ENCODE measurements around the gene GTF2H4. TPM values are rescaled to one million over a fixed set of nuclear protein-coding genes. Genes with fewer than 3 reads are reported as not detected.
A peak's percentile ranks its signal among the peaks of the same experiment; 100 is the strongest.

Gene GTF2H4
- total and polyA plus RNA-seq, 5 experiments from 2014 or later, result 5.1 to 33.9 (median 8.3) TPM

DNA sequence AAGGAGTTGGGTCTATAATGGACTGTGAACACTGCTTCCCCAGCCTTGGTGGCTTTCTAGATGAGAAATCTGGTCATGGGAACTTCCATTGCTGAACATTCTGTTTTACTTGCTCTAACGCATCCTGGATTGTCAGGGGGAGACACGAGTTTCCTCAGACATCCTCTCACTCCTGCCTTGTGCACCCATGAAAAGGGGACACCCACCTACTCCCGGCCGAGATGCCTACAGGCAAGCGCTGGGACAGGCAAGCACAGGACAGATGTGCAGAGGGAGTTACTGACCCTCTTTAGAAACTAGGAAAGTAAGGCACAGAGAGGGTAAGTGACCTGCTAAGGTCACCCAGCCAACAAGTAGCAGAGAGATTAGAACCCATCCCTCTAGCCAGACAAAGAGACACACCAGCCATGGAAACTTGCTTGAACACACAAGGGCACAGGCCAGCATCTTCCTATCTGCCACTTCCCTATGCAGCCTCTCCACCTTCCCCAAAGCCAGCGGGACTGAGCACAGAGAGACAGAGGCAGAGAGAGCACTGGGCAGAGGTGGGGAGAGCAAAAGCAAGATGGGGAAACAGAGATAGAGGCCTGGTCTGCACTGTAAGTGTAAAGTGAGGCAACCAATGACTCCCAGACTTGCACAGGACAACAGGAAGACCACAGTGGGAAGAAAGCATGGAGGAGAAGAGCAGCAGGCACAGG lies 24.8 kb downstream of the GTF2H4 start:
- POLR2A ChIA-PET, result no interaction called here
- peak overlapping the region in 1 of 10 donors; percentile 67 for H3K27ac Mint-ChIP-seq
- ATAC-seq (no peak), DNase-seq (no peak)
- H3K27me3 Mint-ChIP-seq, result peaks cover 0 to 8% (median 0%) of the 10 kb centered on the region in 5 donors
- H3K4me3 Mint-ChIP-seq, result no peak overlapping the region
- peaks cover 0 to 14% (median 6%) of the 10 kb centered on the region in 9 donors for H3K9me3 Mint-ChIP-seq
- H3K36me3 Mint-ChIP-seq, result peaks cover 5 to 8% (median 7%) of the 10 kb centered on the region in 3 donors
- H3K4me1 Mint-ChIP-seq, result peaks cover 0 to 6% (median 0%) of the 10 kb centered on the region in 4 donors

DNA sequence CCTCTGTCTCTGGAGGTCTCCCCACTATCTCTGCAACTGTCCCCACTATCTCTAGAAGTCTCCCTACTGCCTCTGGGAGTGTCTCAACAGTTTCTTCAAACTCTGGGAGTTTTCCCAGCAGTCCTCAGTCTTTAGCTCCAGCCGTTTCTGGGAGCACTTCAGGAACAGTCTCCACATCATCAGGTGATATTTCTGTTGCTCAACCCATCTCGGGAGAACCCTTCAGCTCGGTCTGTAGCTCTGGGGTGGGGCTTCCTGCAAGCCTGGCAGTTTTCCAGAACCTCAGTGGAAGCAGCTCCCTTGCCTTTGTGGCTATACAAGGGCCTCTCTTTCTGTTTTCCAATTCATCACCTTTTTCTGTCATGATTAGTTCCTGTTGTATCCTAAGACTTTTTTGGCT lies 27.0 kb downstream of the GTF2H4 start:
- POLR2A ChIA-PET, result no interaction called here

DNA sequence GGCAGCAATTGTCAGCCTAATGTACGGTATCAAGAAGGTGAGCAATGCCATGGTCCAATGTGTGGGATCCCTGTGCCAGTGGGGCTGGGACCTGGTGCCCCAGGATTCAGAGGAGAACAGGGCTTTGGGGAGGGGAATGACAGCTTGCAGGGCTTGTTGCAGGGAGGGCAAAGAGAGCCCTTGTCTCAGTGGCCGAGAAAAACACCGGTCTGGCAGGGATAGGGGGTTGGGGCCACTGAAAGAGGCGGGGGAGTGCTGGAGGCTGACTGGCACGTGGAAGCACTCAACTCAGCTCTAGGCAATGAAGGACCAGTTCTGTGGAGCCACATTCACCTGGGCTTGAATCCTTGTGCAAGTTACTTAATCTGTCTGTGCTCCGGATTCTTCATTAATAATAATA lies 29.3 kb downstream of the GTF2H4 start:
- ATAC-seq, result no peak
- peaks cover 8 to 38% (median 19%) of the 10 kb centered on the region in 5 donors for H3K27me3 Mint-ChIP-seq

More for the DNA sequence above, 27.0 kb downstream of the GTF2H4 start:
- Mint-ChIP-seq H3K4me3 (no peak overlapping the region), H3K36me3 (no peaks in the 10 kb centered on the region), H3K27ac (no peak overlapping the region), H3K4me1 (peaks cover 0 to 6% (median 0%) of the 10 kb centered on the region in 4 donors), H3K27me3 (peaks cover 0 to 21% (median 6%) of the 10 kb centered on the region in 5 donors), H3K9me3 (no peaks in the 10 kb centered on the region)
- ATAC-seq, result no peak
- no peak for DNase-seq

DNA sequence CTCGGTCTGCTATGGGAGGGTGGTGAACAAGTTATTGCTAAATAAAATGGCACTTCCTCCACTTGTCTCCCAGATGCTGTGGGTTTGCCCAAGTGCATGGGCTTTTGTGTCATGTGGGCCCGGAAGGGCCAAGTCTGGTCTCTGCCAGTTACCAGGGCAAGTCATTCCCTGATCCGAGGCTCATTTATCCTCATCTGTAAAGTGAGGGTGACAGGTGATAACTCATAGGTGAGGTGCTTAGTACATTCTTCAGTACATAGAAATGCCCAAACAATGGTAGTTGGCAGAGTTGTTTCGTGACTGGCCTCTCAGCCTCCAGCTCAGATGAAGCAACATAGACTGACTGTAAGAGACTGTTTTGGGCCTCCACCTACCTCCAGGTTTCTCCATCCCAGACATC lies 30.7 kb downstream of the GTF2H4 start:
- DNase-seq, result no peak
- no peak overlapping the region for H3K4me3 Mint-ChIP-seq
- H3K9me3 Mint-ChIP-seq, result no peaks in the 10 kb centered on the region
- peaks cover 17 to 51% (median 32%) of the 10 kb centered on the region in 5 donors for H3K27me3 Mint-ChIP-seq
- POLR2A ChIA-PET, result interaction anchor here (0.9 kb wide), 1 partner anchor 12 kb away, joined by 4 read pairs; no protein-coding TSS in a partner anchor
- ATAC-seq, result no peak
- peaks cover 0 to 17% (median 5%) of the 10 kb centered on the region in 4 donors for H3K4me1 Mint-ChIP-seq
- H3K27ac Mint-ChIP-seq, result no peak overlapping the region
- no peaks in the 10 kb centered on the region for H3K36me3 Mint-ChIP-seq

More for the DNA sequence above, 29.3 kb downstream of the GTF2H4 start:
- POLR2A ChIA-PET, result no interaction called here
- Mint-ChIP-seq H3K36me3 (no peaks in the 10 kb centered on the region), H3K27ac (no peak overlapping the region), H3K4me3 (no peak overlapping the region), H3K9me3 (no peaks in the 10 kb centered on the region), H3K4me1 (peaks cover 0 to 8% (median under 1%) of the 10 kb centered on the region in 4 donors)
- no peak for DNase-seq

DNA sequence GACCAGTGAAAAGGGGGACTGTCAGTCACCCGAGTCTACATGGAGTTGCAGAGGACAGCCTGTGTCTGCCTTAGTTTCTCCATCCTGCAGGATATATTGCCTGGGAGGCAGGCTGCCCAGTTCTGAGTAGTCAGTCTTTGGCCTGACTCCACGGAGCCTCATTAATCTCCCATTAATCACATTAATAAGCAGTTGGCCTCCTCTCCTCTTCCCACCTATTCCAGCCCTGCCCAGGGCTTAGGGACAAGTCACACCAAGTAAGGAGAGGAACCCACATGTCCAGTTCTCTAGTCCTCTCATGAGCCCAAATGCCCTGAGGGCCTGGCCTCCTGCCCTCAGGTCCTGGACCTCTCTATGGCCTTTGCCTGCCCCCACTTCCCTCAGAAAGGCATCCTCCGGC lies 31.5 kb downstream of the GTF2H4 start:
- Mint-ChIP-seq H3K27me3 (peaks cover 19 to 56% (median 38%) of the 10 kb centered on the region in 5 donors), H3K4me3 (no peak overlapping the region), H3K27ac (no peak overlapping the region), H3K36me3 (no peaks in the 10 kb centered on the region), H3K9me3 (no peaks in the 10 kb centered on the region), H3K4me1 (peaks cover 0 to 17% (median 5%) of the 10 kb centered on the region in 4 donors)
- ATAC-seq (no peak), DNase-seq (no peak)
- POLR2A ChIA-PET, result no interaction called here

DNA sequence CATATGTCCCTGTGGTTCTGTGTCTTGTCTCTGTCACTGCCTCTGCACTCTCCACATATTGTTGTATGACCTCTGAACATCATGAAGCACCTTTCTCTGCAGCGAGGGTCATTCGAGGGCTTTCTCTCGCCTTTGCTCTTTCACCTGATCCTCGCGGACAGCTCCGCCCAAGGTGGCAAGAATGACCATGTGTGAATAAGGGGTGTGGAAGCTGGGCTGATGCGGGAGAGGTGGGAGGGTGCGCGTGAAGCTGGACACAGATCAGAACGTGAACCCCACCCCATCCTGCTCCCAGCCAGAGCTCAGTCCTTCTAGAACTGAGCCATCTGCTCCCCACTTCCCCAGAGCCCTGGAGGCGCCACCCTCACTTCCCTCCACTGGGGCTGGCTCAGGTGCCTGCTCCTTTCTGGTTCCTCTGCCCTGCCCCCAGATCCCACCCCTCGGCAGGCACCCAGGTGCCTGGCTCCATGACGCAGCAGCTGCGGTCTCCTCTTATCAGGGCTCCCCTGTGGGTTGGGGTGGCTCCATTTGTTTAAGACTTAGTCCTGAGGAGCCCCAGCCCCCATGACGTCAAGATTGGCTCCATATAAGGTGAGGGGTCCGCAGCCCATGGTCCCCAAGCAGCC lies 32.5 kb downstream of the GTF2H4 start, which contains the start of gene MUCL3:
MUCL3 (plus strand) TSS at position 613 of the 626 bp plus-strand sequence. CDS start 27 bp downstream, outside the sequence.
- H3K27me3 Mint-ChIP-seq, result peaks cover 25 to 63% (median 43%) of the 10 kb centered on the region in 5 donors
- peaks cover 0 to 11% (median 5%) of the 10 kb centered on the region in 4 donors for H3K4me1 Mint-ChIP-seq
- H3K36me3 Mint-ChIP-seq, result no peaks in the 10 kb centered on the region
- no peak within 1 kb of the TSS for H3K4me3 Mint-ChIP-seq
- no peak for ATAC-seq
- POLR2A ChIA-PET, result no interaction called here
- no peaks in the 10 kb centered on the region for H3K9me3 Mint-ChIP-seq
- H3K27ac Mint-ChIP-seq, result peak within 1 kb of the TSS in 1 of 10 donors; percentile 41
- no peak for DNase-seq

DNA sequence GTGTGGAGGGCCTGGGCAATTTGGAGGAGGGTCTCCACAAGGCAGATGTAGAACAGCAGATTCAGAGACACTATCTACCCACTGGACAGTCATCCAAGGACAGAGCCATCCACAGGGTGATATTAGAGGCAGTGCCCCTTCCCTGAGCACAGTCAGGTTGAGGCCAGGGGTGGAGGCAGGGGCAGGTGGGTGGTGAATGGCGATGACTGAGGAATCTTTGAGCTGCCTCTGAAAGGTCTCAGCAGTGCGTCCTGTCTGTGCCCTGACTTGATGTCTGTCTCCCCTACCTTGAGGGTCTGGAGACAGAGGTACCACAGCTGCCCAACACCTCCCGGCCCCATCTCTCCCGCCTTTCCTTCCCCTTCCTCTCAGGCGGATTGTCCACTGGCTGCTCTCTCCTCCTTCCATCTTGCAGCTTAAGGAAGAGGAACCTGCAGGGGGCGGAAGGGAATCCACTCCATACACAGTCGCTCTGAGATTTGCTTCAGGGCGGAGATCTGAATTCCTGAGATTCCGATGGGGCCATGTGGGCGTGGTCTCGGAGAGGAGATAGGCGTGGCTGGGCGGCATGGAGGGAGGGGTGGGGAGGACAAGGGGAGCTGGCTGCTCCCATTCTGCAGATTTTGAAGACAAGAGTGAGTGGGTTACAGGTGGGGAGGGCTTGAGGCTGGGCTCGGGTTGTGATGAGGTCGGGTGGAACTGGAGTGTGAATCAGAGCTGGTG lies 34.5 kb downstream of the GTF2H4 start:
- Mint-ChIP-seq H3K9me3 (no peaks in the 10 kb centered on the region), H3K36me3 (peaks cover 0 to 2% (median 0%) of the 10 kb centered on the region in 3 donors), H3K27me3 (peaks cover 25 to 64% (median 50%) of the 10 kb centered on the region in 5 donors), H3K4me3 (no peak overlapping the region), H3K27ac (peak overlapping the region in 1 of 10 donors; percentile 72), H3K4me1 (peaks cover 0 to 11% (median 5%) of the 10 kb centered on the region in 4 donors)
- ATAC-seq (no peak), DNase-seq (no peak)
- POLR2A ChIA-PET, result no interaction called here

DNA sequence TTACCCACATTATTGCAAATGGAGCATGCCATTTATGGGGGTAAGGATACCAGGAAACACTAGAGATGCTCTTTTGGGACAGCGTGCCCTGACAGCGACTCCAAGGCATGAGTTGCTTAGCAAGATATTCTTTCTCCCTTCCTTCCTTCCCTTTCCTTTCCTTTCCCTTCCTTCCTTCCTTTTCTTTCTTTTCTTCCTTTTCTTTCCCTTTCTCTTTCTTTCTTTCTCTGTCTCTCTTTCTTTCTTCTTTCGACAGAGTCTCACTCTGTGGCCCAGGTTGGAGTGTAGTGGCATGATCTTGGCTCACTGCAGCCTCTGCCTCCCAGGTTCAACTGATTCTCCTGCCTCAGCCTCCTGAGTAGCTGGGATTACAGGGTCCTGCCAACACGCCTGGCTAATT lies 36.0 kb downstream of the GTF2H4 start:
- Mint-ChIP-seq H3K36me3 (peaks cover 0 to 4% (median 2%) of the 10 kb centered on the region in 3 donors), H3K27ac (peak overlapping the region in 1 of 10 donors; percentile 70), H3K4me1 (peaks cover 0 to 11% (median 5%) of the 10 kb centered on the region in 4 donors), H3K9me3 (peaks cover 0 to 4% (median 0%) of the 10 kb centered on the region in 9 donors), H3K27me3 (peaks cover 27 to 79% (median 55%) of the 10 kb centered on the region in 5 donors), H3K4me3 (no peak overlapping the region)
- no peak for DNase-seq
- ATAC-seq, result no peak
- POLR2A ChIA-PET, result interaction anchor here (0.6 kb wide), 1 partner anchor 410 kb away, joined by 3 read pairs; no protein-coding TSS in a partner anchor

DNA sequence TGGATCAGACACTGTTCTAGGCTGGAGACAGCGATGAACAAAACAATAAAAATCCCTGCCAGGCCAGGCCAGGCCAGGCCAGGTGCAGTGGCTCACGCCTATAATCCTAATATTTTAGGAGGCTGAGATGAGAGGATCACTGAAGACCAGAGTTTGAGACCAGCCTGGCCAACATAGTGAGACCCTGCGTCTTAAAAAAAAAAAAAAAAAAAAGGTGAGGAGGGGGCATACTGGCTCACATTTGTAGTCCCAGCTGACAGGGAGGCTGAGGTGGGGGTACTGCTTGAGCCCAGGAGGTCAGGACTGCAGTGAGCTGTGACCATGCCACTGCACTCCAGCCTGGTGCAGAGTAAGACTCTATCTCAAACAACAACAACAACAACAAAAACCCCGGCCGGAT lies 37.3 kb downstream of the GTF2H4 start:
- H3K4me1 Mint-ChIP-seq, result peaks cover 0 to 11% (median 5%) of the 10 kb centered on the region in 4 donors
- no peak for ATAC-seq
- H3K27ac Mint-ChIP-seq, result no peak overlapping the region
- H3K36me3 Mint-ChIP-seq, result peaks cover 0 to 8% (median 2%) of the 10 kb centered on the region in 3 donors
- POLR2A ChIA-PET, result interaction anchor here (1.1 kb wide), 1 partner anchor 10 kb away, joined by 4 read pairs; no protein-coding TSS in a partner anchor
- peaks cover 26 to 83% (median 58%) of the 10 kb centered on the region in 5 donors for H3K27me3 Mint-ChIP-seq
- peaks cover 0 to 16% (median 0%) of the 10 kb centered on the region in 9 donors for H3K9me3 Mint-ChIP-seq
- H3K4me3 Mint-ChIP-seq, result no peak overlapping the region
- no peak for DNase-seq

DNA sequence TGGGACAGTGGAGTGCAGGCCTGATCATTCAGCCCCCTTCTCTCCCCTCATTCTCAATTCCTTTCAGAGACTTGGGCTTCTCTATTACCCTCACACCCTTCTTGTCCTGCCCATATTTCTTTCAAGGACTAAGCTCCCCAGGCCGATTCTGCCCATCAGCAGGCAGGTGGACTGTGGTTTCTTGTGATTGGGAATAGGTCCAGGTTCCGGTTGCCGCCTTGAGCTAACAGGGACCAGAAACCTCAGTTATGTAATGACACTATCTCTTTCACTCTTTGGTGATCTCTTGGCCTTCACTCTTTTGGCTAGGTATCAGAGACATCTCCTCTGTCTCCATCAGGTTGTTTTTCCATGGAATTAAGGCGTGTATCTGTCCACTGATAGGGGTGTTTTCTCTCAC lies 39.2 kb downstream of the GTF2H4 start:
- H3K27me3 Mint-ChIP-seq, result peaks cover 19 to 76% (median 60%) of the 10 kb centered on the region in 5 donors
- no peak overlapping the region for H3K4me3 Mint-ChIP-seq
- H3K27ac Mint-ChIP-seq, result no peak overlapping the region
- H3K36me3 Mint-ChIP-seq, result peaks cover 0 to 8% (median 2%) of the 10 kb centered on the region in 3 donors
- DNase-seq (no peak), ATAC-seq (no peak)
- POLR2A ChIA-PET, result interaction anchor here (1.1 kb wide), 1 partner anchor 8 kb away, joined by 4 read pairs; no protein-coding TSS in a partner anchor
- H3K9me3 Mint-ChIP-seq, result peaks cover 0 to 28% (median 0%) of the 10 kb centered on the region in 9 donors
- H3K4me1 Mint-ChIP-seq, result peaks cover 0 to 10% (median 6%) of the 10 kb centered on the region in 4 donors

DNA sequence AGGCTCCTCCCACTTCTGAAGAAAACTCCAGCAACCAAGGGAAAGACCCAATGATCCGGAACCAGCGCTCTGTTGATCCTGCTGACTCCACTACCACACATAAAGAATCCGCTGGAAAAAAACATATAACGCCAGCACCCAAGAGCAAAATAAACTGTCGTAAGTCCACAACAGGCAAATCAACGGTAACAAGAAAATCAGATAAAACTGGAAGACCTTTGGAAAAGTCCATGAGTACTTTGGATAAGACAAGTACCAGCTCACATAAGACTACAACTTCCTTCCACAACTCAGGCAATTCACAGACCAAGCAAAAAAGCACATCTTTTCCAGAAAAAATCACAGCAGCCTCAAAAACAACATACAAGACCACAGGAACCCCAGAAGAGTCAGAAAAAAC lies 40.8 kb downstream of the GTF2H4 start:
- H3K4me1 Mint-ChIP-seq, result peaks cover 0 to 4% (median under 1%) of the 10 kb centered on the region in 4 donors
- peaks cover 9 to 60% (median 45%) of the 10 kb centered on the region in 5 donors for H3K27me3 Mint-ChIP-seq
- no peak overlapping the region for H3K27ac Mint-ChIP-seq
- POLR2A ChIA-PET, result no interaction called here
- peaks cover 0 to 8% (median 2%) of the 10 kb centered on the region in 3 donors for H3K36me3 Mint-ChIP-seq
- peaks cover 0 to 28% (median 0%) of the 10 kb centered on the region in 9 donors for H3K9me3 Mint-ChIP-seq
- ATAC-seq (no peak), DNase-seq (no peak)
- H3K4me3 Mint-ChIP-seq, result no peak overlapping the region

DNA sequence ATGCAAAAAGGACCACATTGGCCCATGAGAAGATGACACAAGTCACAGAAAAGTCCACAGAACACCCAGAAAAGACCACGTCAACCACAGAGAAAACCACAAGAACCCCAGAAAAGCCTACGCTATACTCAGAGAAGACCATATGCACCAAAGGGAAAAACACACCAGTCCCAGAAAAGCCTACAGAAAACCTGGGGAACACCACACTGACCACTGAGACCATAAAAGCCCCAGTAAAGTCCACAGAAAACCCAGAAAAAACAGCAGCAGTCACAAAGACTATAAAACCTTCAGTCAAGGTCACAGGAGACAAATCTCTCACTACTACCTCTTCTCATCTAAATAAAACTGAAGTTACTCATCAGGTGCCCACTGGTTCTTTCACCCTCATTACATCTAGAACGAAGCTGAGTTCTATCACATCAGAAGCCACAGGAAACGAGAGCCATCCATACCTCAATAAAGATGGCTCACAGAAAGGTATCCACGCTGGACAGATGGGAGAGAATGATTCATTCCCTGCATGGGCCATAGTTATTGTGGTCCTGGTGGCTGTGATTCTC lies 44.0 kb downstream of the GTF2H4 start:
- no peak overlapping the region for H3K4me3 Mint-ChIP-seq
- peaks cover 0 to 28% (median 0%) of the 10 kb centered on the region in 9 donors for H3K9me3 Mint-ChIP-seq
- DNase-seq, result no peak
- peaks cover 10 to 26% (median 18%) of the 10 kb centered on the region in 4 donors for H3K4me1 Mint-ChIP-seq
- POLR2A ChIA-PET, result no interaction called here
- no peak for ATAC-seq
- H3K27me3 Mint-ChIP-seq, result peaks cover 0 to 45% (median 35%) of the 10 kb centered on the region in 5 donors
- H3K36me3 Mint-ChIP-seq, result peaks cover 0 to 8% (median 0%) of the 10 kb centered on the region in 3 donors
- no peak overlapping the region for H3K27ac Mint-ChIP-seq
